HepG2 (cell line): ENCODE measurements around the gene JPT1. TPM values are rescaled to one million over a fixed set of nuclear protein-coding genes. Genes with fewer than 3 reads are reported as not detected.
A peak's percentile ranks its signal among the peaks of the same experiment; 100 is the strongest.

Source experiments
- ASH2L ChIP-seq: fragments of 300-600, 200-600 bp; sonication (generic); IDR thresholded peaks from 2 replicates; pipeline ENCODE4 v1.7.0; 2017; ENCODE audit warnings: low read depth, mild to moderate bottlenecking, moderate library complexity, mixed read lengths, low read length; ENCODE audit not compliant: insufficient read length
- CBX5 ChIP-seq: sonication (generic); formaldehyde crosslinking; IDR thresholded peaks from 2 replicates; pipeline ENCODE4 v1.4.0; 2020; ENCODE audit warnings: missing genetic modification reagents, borderline replicate concordance
- DNMT3B ChIP-seq: conservative IDR thresholded peaks from 2 replicates; pipeline ENCODE4 v1.6.1; 2016; ENCODE audit warnings: missing biosample characterization, control low read depth
- NR3C1 ChIP-seq: sonication (generic); formaldehyde crosslinking; IDR thresholded peaks from 2 replicates; pipeline ENCODE4 v1.4.0; 2020; ENCODE audit warnings: missing genetic modification reagents
- RBFOX2 ChIP-seq: fragments of 200-400 bp; formaldehyde crosslinking; IDR thresholded peaks from 2 replicates; pipeline ENCODE4 v1.6.1; 2017; ENCODE audit warnings: low read depth, mild to moderate bottlenecking, low read length
- U2AF1 ChIP-seq: fragments of 200-400 bp; formaldehyde crosslinking; optimal IDR thresholded peaks from 2 replicates; pipeline ENCODE3; 2017; ENCODE audit warnings: mild to moderate bottlenecking, low read depth, low read length
- ZNF180 ChIP-seq: sonication (generic); formaldehyde crosslinking; IDR thresholded peaks from 2 replicates; pipeline ENCODE4 v1.4.0; 2020; ENCODE audit warnings: low read depth, missing genetic modification reagents, borderline replicate concordance
- ZNF282 ChIP-seq: fragments of 450-650 bp; IDR thresholded peaks from 2 replicates; pipeline ENCODE4 v1.6.1; 2018; ENCODE audit not compliant: partially characterized antibody
- ZNF343 ChIP-seq: sonication (generic); formaldehyde crosslinking; IDR thresholded peaks from 2 replicates; pipeline ENCODE4 v1.4.0; 2020; ENCODE audit warnings: mild to moderate bottlenecking, missing genetic modification reagents
- ZNF501 ChIP-seq: sonication (generic); formaldehyde crosslinking; IDR thresholded peaks from 2 replicates; pipeline ENCODE4 v1.5.1; 2020; ENCODE audit warnings: mild to moderate bottlenecking, moderate library complexity, missing genetic modification reagents
- ZNF552 ChIP-seq: sonication (generic); formaldehyde crosslinking; IDR thresholded peaks from 2 replicates; pipeline ENCODE4 v1.9.0; 2022; ENCODE audit warnings: missing genetic modification reagents, mild to moderate bottlenecking, borderline replicate concordance
- polyA plus RNA-seq, 8 experiments: library from polyadenylated mRNA; depleted of rRNA in 3 of 8; stranded (reverse) in 7 of 8; unstranded in 1 of 8; fragments of >200 nt; fragmentation: Illumina TruSeq in 4 of 8; extraction: Trizol in 4 of 8; gene quantifications; 2 replicates each; pipeline versions ENCODE4 v1.2.1 to v1.2.3, GENCODE V29; 2011 to 2016; ENCODE audit warnings: low read depth in 4 of 8, missing spikeins in 1 of 8, mixed read lengths in 1 of 8; ENCODE audit not compliant: insufficient read depth in 1 of 8
- total RNA-seq, 5 experiments: library from RNA; depleted of rRNA; stranded (reverse); fragments of >200 nt; fragmentation: Illumina TruSeq; extraction: Trizol; gene quantifications; 2 replicates each; pipeline ENCODE4 v1.2.3, GENCODE V29; 2016; ENCODE audit warnings: low read depth in 1 of 5
- TF ChIP-seq, protein P1 (sequence below): sonication (generic); formaldehyde crosslinking; IDR thresholded peaks from one replicate; pipeline ENCODE4 v1.5.1; 2020; ENCODE audit warnings: mild to moderate bottlenecking, missing genetic modification reagents; ENCODE audit errors: not compliant biosample characterization
- TF ChIP-seq, protein P2 (sequence below): sonication (generic); formaldehyde crosslinking; IDR thresholded peaks from 2 replicates; pipeline ENCODE4 v1.4.0; 2020; ENCODE audit warnings: missing genetic modification reagents, borderline replicate concordance
- TF ChIP-seq, protein P3 (sequence below): sonication (generic); formaldehyde crosslinking; IDR thresholded peaks from 2 replicates; pipeline ENCODE4 v1.4.0; 2020; ENCODE audit warnings: missing genetic modification reagents
- TF ChIP-seq, protein P4 (sequence below): sonication (generic); formaldehyde crosslinking; IDR thresholded peaks from 2 replicates; pipeline ENCODE4 v1.4.0; 2020; ENCODE audit warnings: missing genetic modification reagents

Gene JPT1
- total and polyA plus RNA-seq, 2 of the 13 experiments (the other 11 are each of a cell fraction or from before 2014, with no cell fraction given), result 43.3 to 256 TPM

DNA sequence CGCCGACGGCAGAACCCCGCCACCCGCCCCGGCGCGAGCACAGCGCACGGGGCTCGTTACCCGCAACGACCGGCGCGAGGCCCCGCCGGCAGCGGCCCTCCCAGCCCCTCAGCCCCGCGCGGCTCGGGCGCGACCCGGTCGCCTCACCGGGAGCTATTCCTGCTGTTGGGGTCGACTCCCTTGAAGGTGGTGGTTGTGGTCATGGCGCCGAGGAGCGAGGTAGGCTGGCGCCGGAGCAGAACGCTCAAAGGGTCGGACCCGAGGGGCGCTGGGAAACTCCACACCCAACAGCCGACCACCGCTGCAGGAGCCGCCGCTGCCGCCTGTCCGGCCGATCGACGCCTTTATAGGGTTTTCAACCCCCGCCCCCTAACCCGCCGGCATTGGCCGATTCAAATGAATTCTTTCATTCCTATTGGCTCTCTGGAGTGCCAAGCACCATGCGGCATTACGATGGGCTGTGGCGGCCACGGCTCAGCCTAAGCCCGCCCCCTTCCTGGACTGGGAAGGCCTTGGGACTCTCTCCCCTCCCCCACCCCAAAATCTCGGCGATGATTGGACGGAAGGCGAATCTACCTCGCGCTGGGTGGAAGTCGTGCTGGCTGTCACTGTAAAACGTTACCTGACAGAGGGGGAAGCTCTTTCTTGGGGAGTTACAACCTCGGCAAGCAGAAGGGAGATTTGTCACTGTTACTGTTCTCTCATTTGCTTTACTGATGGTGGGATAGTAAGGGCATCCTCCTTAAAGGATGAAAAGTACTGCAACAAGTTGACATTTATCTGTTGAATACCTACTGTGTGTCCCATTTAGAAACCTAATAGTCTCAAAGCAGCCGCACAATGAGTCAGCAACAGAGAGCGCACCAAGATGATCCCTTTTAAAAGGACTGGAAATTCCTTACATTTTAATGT lies at the start of gene JPT1 (continued):
- TF ChIP-seq, protein P1, sequence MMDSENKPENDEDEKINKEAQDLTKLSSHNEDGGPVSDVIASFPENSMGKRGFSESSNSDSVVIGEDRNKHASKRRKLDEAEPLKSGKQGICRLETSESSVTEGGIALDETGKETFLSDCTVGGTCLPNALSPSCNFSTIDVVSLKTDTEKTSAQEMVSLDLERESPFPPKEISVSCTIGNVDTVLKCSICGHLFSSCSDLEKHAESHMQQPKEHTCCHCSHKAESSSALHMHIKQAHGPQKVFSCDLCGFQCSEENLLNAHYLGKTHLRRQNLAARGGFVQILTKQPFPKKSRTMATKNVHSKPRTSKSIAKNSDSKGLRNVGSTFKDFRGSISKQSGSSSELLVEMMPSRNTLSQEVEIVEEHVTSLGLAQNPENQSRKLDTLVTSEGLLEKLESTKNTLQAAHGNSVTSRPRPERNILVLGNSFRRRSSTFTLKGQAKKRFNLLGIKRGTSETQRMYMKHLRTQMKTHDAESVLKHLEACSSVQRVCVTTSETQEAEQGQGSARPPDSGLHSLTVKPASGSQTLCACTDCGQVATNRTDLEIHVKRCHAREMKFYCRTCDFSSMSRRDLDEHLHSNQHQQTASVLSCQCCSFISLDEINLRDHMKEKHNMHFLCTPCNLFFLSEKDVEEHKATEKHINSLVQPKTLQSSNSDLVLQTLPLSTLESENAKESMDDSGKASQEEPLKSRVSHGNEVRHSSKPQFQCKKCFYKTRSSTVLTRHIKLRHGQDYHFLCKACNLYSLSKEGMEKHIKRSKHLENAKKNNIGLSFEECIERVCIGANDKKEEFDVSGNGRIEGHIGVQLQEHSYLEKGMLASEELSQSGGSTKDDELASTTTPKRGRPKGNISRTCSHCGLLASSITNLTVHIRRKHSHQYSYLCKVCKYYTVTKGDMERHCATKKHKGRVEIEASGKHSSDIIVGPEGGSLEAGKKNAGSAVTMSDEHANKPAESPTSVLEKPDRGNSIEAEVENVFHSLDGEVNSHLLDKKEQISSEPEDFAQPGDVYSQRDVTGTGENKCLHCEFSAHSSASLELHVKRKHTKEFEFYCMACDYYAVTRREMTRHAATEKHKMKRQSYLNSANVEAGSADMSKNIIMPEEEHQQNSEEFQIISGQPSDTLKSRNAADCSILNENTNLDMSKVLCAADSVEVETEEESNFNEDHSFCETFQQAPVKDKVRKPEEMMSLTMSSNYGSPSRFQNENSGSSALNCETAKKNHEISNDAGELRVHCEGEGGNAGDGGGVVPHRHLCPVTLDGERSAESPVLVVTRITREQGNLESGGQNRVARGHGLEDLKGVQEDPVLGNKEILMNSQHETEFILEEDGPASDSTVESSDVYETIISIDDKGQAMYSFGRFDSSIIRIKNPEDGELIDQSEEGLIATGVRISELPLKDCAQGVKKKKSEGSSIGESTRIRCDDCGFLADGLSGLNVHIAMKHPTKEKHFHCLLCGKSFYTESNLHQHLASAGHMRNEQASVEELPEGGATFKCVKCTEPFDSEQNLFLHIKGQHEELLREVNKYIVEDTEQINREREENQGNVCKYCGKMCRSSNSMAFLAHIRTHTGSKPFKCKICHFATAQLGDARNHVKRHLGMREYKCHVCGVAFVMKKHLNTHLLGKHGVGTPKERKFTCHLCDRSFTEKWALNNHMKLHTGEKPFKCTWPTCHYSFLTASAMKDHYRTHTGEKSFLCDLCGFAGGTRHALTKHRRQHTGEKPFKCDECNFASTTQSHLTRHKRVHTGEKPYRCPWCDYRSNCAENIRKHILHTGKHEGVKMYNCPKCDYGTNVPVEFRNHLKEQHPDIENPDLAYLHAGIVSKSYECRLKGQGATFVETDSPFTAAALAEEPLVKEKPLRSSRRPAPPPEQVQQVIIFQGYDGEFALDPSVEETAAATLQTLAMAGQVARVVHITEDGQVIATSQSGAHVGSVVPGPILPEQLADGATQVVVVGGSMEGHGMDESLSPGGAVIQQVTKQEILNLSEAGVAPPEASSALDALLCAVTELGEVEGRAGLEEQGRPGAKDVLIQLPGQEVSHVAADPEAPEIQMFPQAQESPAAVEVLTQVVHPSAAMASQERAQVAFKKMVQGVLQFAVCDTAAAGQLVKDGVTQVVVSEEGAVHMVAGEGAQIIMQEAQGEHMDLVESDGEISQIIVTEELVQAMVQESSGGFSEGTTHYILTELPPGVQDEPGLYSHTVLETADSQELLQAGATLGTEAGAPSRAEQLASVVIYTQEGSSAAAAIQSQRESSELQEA (CRISPR knock-in tag), result peak; percentile 58
- TF ChIP-seq U2AF1, result peak; percentile 33
- peak; percentile 75; the same call in 1 of the 2 replicates for TF ChIP-seq CBX5 (CRISPR knock-in tag)
- TF ChIP-seq, protein P2, sequence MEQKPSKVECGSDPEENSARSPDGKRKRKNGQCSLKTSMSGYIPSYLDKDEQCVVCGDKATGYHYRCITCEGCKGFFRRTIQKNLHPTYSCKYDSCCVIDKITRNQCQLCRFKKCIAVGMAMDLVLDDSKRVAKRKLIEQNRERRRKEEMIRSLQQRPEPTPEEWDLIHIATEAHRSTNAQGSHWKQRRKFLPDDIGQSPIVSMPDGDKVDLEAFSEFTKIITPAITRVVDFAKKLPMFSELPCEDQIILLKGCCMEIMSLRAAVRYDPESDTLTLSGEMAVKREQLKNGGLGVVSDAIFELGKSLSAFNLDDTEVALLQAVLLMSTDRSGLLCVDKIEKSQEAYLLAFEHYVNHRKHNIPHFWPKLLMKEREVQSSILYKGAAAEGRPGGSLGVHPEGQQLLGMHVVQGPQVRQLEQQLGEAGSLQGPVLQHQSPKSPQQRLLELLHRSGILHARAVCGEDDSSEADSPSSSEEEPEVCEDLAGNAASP (CRISPR knock-in tag), result peak; percentile 35; the same call in 1 of the 2 replicates
- TF ChIP-seq ZNF180 (CRISPR knock-in tag), result no peak
- 0 out of 2 replicates have a peak, but pooled peaks have one; percentile 27 for TF ChIP-seq ZNF552
- TF ChIP-seq RBFOX2, result peak; percentile 99
- TF ChIP-seq ZNF501 (CRISPR knock-in tag), result peak; percentile 91
- 0 out of 2 replicates have a peak, but pooled peaks have one; percentile 53 for TF ChIP-seq NR3C1 (CRISPR knock-in tag)
- TF ChIP-seq DNMT3B (CRISPR knock-in tag), result 0 out of 2 replicates have a peak, but pooled peaks have one; percentile 69
- peak; percentile 88 for TF ChIP-seq ASH2L
- TF ChIP-seq, protein P3, sequence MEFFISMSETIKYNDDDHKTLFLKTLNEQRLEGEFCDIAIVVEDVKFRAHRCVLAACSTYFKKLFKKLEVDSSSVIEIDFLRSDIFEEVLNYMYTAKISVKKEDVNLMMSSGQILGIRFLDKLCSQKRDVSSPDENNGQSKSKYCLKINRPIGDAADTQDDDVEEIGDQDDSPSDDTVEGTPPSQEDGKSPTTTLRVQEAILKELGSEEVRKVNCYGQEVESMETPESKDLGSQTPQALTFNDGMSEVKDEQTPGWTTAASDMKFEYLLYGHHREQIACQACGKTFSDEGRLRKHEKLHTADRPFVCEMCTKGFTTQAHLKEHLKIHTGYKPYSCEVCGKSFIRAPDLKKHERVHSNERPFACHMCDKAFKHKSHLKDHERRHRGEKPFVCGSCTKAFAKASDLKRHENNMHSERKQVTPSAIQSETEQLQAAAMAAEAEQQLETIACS (CRISPR knock-in tag), result no peak; the same call in 1 of the 2 replicates
- no peak for TF ChIP-seq ZNF282
- TF ChIP-seq ZNF343 (CRISPR knock-in tag), result peak; percentile 66; the same call in 1 of the 2 replicates
- TF ChIP-seq, protein P4, sequence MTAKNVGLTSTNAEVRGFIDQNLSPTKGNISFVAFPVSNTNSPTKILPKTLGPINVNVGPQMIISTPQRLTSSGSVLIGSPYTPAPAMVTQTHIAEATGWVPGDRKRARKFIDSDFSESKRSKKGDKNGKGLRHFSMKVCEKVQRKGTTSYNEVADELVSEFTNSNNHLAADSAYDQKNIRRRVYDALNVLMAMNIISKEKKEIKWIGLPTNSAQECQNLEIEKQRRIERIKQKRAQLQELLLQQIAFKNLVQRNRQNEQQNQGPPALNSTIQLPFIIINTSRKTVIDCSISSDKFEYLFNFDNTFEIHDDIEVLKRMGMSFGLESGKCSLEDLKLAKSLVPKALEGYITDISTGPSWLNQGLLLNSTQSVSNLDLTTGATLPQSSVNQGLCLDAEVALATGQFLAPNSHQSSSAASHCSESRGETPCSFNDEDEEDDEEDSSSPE (CRISPR knock-in tag), result peak; percentile 77
